ACC112 (cell line): ENCODE data around the gene PGBD4.

Experiments
- H2AFZ ChIP-seq: fragments of 200-600 bp; sonication (generic); one replicate; pipeline ENCODE4 v1.6.0; 2017; ENCODE audit warnings: antibody characterized with exemption, low read length; ENCODE audit not compliant: unreplicated experiment
- H3K27ac ChIP-seq: fragments of 200-600 bp; sonication (generic); 2 replicates; pipeline ENCODE4 v1.5.1; 2014; ENCODE audit warnings: low read depth, mild to moderate bottlenecking, antibody characterized with exemption, low read length, moderate library complexity
- H3K27me3 ChIP-seq: fragments of 200-600 bp; sonication (generic); 2 replicates; pipeline ENCODE4 v1.6.1; 2014; ENCODE audit warnings: mild to moderate bottlenecking, antibody characterized with exemption, low read length, moderate library complexity, mixed read lengths; ENCODE audit not compliant: insufficient read depth
- H3K36me3 ChIP-seq: fragments of 200-600 bp; sonication (generic); 2 replicates; pipeline ENCODE4 v1.6.1; 2016; ENCODE audit warnings: mild to moderate bottlenecking, antibody characterized with exemption, low read length, moderate library complexity, mixed read lengths; ENCODE audit not compliant: insufficient read depth
- H3K4me1 ChIP-seq: fragments of 200-600 bp; sonication (generic); one replicate; pipeline ENCODE4 v1.6.1; 2016; ENCODE audit warnings: low read length, mixed read lengths; ENCODE audit not compliant: insufficient read depth, unreplicated experiment, control insufficient read depth
- H3K4me3 ChIP-seq: fragments of 200-600 bp; sonication (generic); 2 replicates; pipeline ENCODE4 v1.5.1; 2014; ENCODE audit warnings: mild to moderate bottlenecking, low read depth, low read length
- H3K79me2 ChIP-seq: fragments of 200-600 bp; sonication (generic); one replicate; pipeline ENCODE4 v1.6.0; 2016; ENCODE audit warnings: low read length; ENCODE audit not compliant: control insufficient read depth, unreplicated experiment, insufficient read depth

The PGBD4 gene

GRCh38 chr15:34076785-34077184 lies 25.1 kb upstream of the PGBD4 start:
- Histone ChIP-seq H3K27me3 (no peaks in the 10 kb centered on the region), H2AFZ (no peak overlapping the region), H3K36me3 (no peaks in the 10 kb centered on the region), H3K27ac (no peak overlapping the region), H3K4me3 (no peak overlapping the region), H3K79me2 (no peaks in the 10 kb centered on the region), H3K4me1 (no peaks in the 10 kb centered on the region)

GRCh38 chr15:34078900-34079299 lies 23.0 kb upstream of the PGBD4 start:
- Histone ChIP-seq H3K27me3 (no peaks in the 10 kb centered on the region), H3K36me3 (0 out of 2 replicates have a peak, but pooled peaks cover 3% of the 10 kb centered on the region), H3K79me2 (no peaks in the 10 kb centered on the region), H3K4me1 (no peaks in the 10 kb centered on the region), H3K4me3 (no peak overlapping the region), H3K27ac (no peak overlapping the region), H2AFZ (no peak overlapping the region)

GRCh38 chr15:34079904-34080303 lies 22.0 kb upstream of the PGBD4 start:
- no peak overlapping the region for H3K4me3 ChIP-seq
- no peak overlapping the region for H2AFZ ChIP-seq
- peaks cover 8% of the 10 kb centered on the region; the same call in 1 of the 2 replicates for H3K36me3 ChIP-seq
- no peaks in the 10 kb centered on the region for H3K4me1 ChIP-seq
- H3K27ac ChIP-seq, result no peak overlapping the region
- no peaks in the 10 kb centered on the region for H3K79me2 ChIP-seq
- H3K27me3 ChIP-seq, result no peaks in the 10 kb centered on the region

- H3K79me2 ChIP-seq, result no peaks in the 10 kb centered on the region
- H3K27me3 ChIP-seq, result no peaks in the 10 kb centered on the region
- no peak overlapping the region for H3K27ac ChIP-seq
- no peak overlapping the region for H2AFZ ChIP-seq
- H3K36me3 ChIP-seq, result peaks cover 16% of the 10 kb centered on the region
- no peaks in the 10 kb centered on the region for H3K4me1 ChIP-seq
- H3K4me3 ChIP-seq, result no peak overlapping the region
Measured at GRCh38 chr15:34084086-34084485, 17.8 kb upstream of the PGBD4 start.

- Histone ChIP-seq H3K36me3 (peaks cover 16% of the 10 kb centered on the region), H3K4me1 (no peaks in the 10 kb centered on the region), H3K79me2 (no peaks in the 10 kb centered on the region), H3K27me3 (no peaks in the 10 kb centered on the region), H3K4me3 (no peak overlapping the region), H2AFZ (no peak overlapping the region), H3K27ac (no peak overlapping the region)
Measured at GRCh38 chr15:34085746-34086145, 16.1 kb upstream of the PGBD4 start.

- Histone ChIP-seq H3K4me3 (peak overlapping the region; percentile 96), H3K79me2 (peaks cover 65% of the 10 kb centered on the region)
Measured at GRCh38 chr15:34099914-34100313, 2.0 kb upstream of the PGBD4 start.

GRCh38 chr15:34102175-34102925 lies 467 bp downstream of the PGBD4 start:
- no peaks in the 10 kb centered on the region for H3K27me3 ChIP-seq
- H3K27ac ChIP-seq, result peak overlapping the region; percentile 89
- H3K36me3 ChIP-seq, result peaks cover 8% of the 10 kb centered on the region; the same call in 1 of the 2 replicates
- peak overlapping the region; percentile 91 for H2AFZ ChIP-seq
- peaks cover 23% of the 10 kb centered on the region for H3K4me1 ChIP-seq
- peaks cover 54% of the 10 kb centered on the region for H3K79me2 ChIP-seq
- peak overlapping the region; percentile 96 for H3K4me3 ChIP-seq

More at GRCh38 chr15:34099914-34100313, 2.0 kb upstream of the PGBD4 start:
- Histone ChIP-seq H3K27ac (no peak overlapping the region), H3K36me3 (peaks cover 11% of the 10 kb centered on the region), H3K27me3 (no peaks in the 10 kb centered on the region), H3K4me1 (peaks cover 23% of the 10 kb centered on the region), H2AFZ (no peak overlapping the region)

GRCh38 chr15:34106423-34106822 lies 4.5 kb downstream of the PGBD4 start:
- H2AFZ ChIP-seq, result no peak overlapping the region
- H3K4me3 ChIP-seq, result no peak overlapping the region
- H3K27ac ChIP-seq, result no peak overlapping the region
- H3K4me1 ChIP-seq, result peaks cover 8% of the 10 kb centered on the region
- peaks cover 8% of the 10 kb centered on the region; the same call in 1 of the 2 replicates for H3K36me3 ChIP-seq
- H3K79me2 ChIP-seq, result peaks cover 20% of the 10 kb centered on the region
- H3K27me3 ChIP-seq, result no peaks in the 10 kb centered on the region

DNA sequence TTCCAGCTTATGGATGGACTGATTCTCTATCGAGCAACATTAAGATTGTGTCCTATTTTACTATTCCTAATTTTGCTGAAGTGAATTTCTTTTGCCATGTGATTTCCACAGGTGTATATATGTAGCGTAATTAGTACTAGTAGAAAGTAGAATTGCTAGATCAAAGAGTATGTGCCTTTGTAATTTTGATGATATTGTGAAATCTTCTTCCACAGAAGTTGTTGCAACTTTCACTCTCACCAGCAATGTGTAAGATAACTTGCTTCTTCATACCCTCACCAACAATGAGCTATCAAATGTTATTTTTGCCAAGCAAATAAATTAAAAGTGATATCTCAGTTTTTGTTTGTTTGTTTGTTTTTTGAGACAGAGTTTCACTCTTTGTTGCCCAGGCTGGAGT lies 5.4 kb downstream of the PGBD4 start:
- H3K36me3 ChIP-seq, result peaks cover 8% of the 10 kb centered on the region; the same call in 1 of the 2 replicates
- no peak overlapping the region for H3K4me3 ChIP-seq
- peaks cover 16% of the 10 kb centered on the region for H3K79me2 ChIP-seq
- peaks cover 8% of the 10 kb centered on the region for H3K4me1 ChIP-seq
- no peak overlapping the region for H2AFZ ChIP-seq
- H3K27me3 ChIP-seq, result no peaks in the 10 kb centered on the region
- no peak overlapping the region for H3K27ac ChIP-seq

DNA sequence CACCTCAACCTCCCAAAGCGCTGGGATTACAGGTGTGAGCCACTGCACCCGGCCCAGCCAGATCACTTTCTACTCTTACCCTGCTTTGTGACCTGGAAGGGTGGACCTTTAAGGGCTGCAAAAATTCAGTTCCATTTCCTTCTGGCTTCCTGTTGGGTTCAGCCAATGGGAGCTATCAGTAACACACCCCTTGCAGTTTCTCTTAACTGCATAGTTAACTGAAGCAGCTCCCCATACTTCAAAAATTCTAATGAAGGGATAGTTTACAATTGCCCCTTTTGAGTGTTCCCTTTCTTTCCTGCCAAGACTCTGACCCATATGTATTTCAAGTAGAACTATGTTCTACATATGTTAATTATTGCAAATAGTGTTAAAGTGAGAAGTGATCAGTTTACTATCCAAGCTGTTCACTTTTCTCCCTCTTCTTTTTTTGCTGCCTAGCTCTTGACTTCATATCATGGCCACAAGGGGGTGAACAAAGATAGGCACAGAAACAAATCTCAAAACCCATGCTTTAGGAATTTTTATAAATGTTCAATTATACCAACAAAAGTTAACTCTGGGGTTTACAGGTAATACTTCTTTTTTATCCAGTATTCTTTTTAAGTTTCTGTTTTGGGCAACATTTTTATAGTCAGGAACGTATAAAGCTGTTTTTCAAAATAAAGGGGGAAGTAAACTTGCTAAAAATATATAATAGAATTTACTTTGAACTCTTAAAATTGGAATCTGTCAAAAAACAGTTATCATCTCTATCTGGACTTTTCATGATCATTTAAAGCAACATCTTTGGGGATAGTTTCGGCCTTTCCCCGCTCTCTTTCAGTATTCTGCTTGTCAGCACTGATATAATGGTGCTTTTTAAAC lies 8.1 kb downstream of the PGBD4 start:
- no peak overlapping the region for H3K4me3 ChIP-seq
- peak overlapping the region; percentile 84 for H2AFZ ChIP-seq
- no peak overlapping the region for H3K27ac ChIP-seq
- no peaks in the 10 kb centered on the region for H3K27me3 ChIP-seq
- H3K79me2 ChIP-seq, result no peaks in the 10 kb centered on the region
- H3K4me1 ChIP-seq, result no peaks in the 10 kb centered on the region
- no peaks in the 10 kb centered on the region for H3K36me3 ChIP-seq
